Thyroid gland (tissue), 4 donors: ENCODE data around the gene C6orf118. TPM values are rescaled to one million over a fixed set of nuclear protein-coding genes. Genes with fewer than 3 reads are reported as not detected.

Experiments used
- DNase-seq, 2 donors: peaks; one replicate each; pipeline ENCODE4 v3.0.0-alpha.2; 2019
- H3K27ac ChIP-seq, 3 donors: fragments of 200-600 bp; sonication (generic); 1 replicate in 2 of 3; 2 replicates in 1 of 3; pipeline ENCODE4 v1.5.1; 2016 to 2019; ENCODE audit warnings: mild to moderate bottlenecking in 1 of 3, moderate library complexity in 1 of 3
- H3K27me3 ChIP-seq: fragments of 200-600 bp; sonication (generic); one replicate; pipeline ENCODE4 v1.5.1; 2019
- H3K36me3 ChIP-seq, 2 donors: fragments of 200-600 bp; sonication (generic); one replicate each; pipeline ENCODE4 v1.5.1; 2016 to 2019
- H3K4me1 ChIP-seq, 2 donors: fragments of 200-600 bp; sonication (generic); one replicate each; pipeline ENCODE4 v1.5.1; 2017 to 2019
- H3K4me3 ChIP-seq, 3 donors: fragments of 200-600 bp; sonication (generic); replicated peaks in 1 of 3; 1 replicate in 2 of 3; 2 replicates in 1 of 3; pipeline ENCODE4 v1.5.1; 2016; ENCODE audit warnings: mild to moderate bottlenecking in 1 of 3
- H3K9me3 ChIP-seq: fragments of 200-600 bp; sonication (generic); one replicate; pipeline ENCODE4 v1.5.1; 2017
- CTCF ChIP-seq, 6 experiments: fragments of 200-600 bp in 3 of 6; fragments of 450-650 bp in 3 of 6; sonication (generic) in 3 of 6; IDR thresholded peaks; one replicate each; pipeline ENCODE4 v1.5.1; 2016 to 2019; ENCODE audit warnings: antibody characterized with exemption in 6 of 6, mild to moderate bottlenecking in 2 of 6, inconsistent platforms in 1 of 6, moderate library complexity in 1 of 6
- POLR2A ChIP-seq, 2 donors: fragments of 450-650 bp; IDR thresholded peaks; one replicate each; pipeline ENCODE4 v1.6.1; 2017; ENCODE audit warnings: antibody characterized with exemption in 2 of 2, mild to moderate bottlenecking in 2 of 2, moderate library complexity in 1 of 2
- WGBS, 2 donors: methylation state at CpG; one replicate each; pipeline ENCODE4 v1.1.5; 2017; 5-methylcytosine and 5-hydroxymethylcytosine counted together
- intact Hi-C: fragments of 100-400 bp; cut with DNase I; formaldehyde crosslinking; loops from one replicate; pipeline ENCODE4 v1.15.1; 2023
- total RNA-seq, 4 donors: library from RNA; depleted of rRNA; stranded (reverse); fragments of >200 nt; gene quantifications; one replicate each; pipeline ENCODE4 v1.2.3, GENCODE V29; 2016

Gene C6orf118
- total RNA-seq, 4 donors from 2014 or later = 0.59 TPM; not detected in 3

DNA sequence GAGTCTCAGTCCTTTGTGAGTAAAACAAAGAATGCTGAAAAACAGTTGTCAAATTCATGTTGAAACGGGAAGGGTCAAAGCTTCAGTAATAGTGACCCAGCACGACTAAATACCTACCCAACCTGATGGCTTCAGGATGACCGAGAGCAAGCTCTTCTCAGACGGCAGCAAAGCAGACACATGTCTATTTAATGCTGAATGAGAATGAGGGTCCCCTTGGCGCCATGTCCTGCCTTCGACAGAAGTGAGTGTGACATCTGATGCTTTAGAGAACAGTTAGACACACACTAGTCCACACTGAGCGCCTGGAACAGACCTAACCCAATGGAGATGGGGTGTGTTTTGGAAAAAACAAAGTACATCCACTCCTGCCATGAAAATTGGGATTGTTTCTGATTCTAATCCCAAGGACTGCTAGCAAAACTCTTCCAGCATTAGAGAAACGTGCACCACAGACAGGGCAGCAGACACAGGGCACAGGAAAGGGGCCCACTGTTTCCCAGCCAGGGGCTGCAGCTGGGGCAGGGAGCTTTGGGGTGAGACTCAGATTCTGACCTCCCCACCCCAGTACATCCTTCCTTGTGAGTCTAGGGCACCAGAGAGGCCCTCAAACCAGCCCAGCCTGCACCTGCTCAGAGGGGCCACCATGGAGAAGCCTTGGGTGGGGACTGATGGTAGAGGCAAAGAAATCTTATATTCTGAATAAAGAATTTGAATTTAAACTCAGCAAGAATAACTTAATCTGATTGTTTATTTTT is 76.5 kb downstream of the C6orf118 start:
- Histone ChIP-seq H3K27me3 (no peaks in the 10 kb centered on the region), H3K4me1 (no peaks in the 10 kb centered on the region), H3K4me3 (no peak overlapping the region), H3K36me3 (no peaks in the 10 kb centered on the region), H3K9me3 (no peaks in the 10 kb centered on the region), H3K27ac (no peak overlapping the region)
- DNase-seq = no peak
- intact Hi-C loops = no loop called here
- WGBS, 2 donors = 78 to 88% methylated on average over 8 of the region's 8 CpGs
- no peak for TF ChIP-seq CTCF (IDR thresholded peaks at IDR 0.05)
- TF ChIP-seq POLR2A (IDR thresholded peaks at IDR 0.05) = no peak

DNA sequence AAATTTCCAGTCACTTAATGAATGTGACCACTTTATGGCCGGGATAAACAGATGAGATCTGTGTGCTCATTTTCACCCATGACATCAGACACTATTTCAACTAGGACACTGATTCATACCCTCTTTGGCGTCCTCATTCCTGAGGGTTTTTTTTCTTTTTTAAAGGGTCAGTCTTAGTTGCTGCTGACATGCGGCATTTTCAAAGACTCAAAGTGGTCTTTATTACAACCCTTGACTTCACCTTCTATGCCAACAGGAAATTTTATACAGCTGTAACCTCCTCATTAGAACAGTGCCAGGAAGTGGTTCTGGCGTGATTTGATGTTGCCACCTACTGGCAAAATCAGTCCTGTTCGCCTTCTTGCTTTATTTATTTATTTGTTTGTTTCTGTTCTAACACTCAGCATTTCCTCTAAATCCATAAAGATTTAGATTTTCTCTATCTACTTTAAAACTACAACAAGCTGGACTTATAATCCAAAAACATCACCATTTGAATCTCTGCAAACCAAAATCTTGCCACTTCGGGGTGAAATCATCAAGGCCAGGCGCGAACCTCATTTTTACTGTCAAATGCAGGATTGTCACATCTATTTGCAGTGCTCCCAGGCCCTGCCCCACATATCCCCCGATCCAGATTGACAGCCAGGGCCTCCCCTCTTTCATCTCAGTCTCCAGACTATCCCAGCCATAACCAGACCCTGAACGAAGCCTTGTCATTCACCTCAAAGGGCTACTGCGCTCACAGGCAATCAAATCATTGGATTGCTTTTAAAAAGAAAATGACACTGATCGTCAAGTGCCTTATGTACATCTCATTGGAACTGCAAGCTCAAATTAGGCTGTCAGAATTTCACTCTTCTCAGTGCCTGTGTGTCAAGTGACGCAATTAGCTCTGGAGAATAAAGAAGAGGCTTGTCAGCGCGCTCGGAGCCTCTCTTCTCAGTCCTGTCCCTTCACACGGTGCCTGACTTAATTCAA is 77.5 kb downstream of the C6orf118 start:
- H3K4me3 ChIP-seq = no peak overlapping the region
- no peaks in the 10 kb centered on the region for H3K4me1 ChIP-seq
- DNase-seq = peak in 1 of 2 donors; percentile 12
- intact Hi-C loops = no loop called here
- H3K27ac ChIP-seq = no peak overlapping the region
- H3K27me3 ChIP-seq = no peaks in the 10 kb centered on the region
- TF ChIP-seq CTCF (IDR thresholded peaks at IDR 0.05) (peak in 5 of 6 experiments; percentile 13 to 50 (median 35)), POLR2A (IDR thresholded peaks at IDR 0.05) (no peak)
- 60 to 62% methylated on average over 17 of the region's 17 CpGs for WGBS, 2 donors
- no peaks in the 10 kb centered on the region for H3K36me3 ChIP-seq
- no peaks in the 10 kb centered on the region for H3K9me3 ChIP-seq

DNA sequence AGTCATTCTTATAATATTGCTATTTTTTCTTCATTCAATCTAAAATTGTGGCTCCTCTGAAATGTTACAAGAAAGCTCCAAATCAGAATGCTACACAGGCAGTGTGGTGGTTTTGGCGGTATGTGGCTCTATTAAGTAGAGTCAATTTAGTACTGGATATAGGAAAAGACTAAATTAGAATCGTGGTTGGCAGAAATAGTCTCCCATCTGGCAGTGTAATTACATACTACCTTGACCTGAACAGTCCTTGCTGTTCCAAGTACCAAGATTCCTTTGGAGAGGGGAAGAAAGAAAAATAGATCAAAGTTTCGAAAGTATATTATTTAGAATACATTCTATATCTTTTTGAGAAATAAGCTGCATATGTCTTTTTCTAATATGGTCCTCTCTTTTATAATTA is 78.2 kb downstream of the C6orf118 start:
- DNase-seq = no peak
- TF ChIP-seq CTCF (IDR thresholded peaks at IDR 0.05) (no peak), POLR2A (IDR thresholded peaks at IDR 0.05) (no peak)
- intact Hi-C loops = no loop called here
- no peaks in the 10 kb centered on the region for H3K36me3 ChIP-seq
- no peak overlapping the region for H3K27ac ChIP-seq
- no peaks in the 10 kb centered on the region for H3K27me3 ChIP-seq
- no peaks in the 10 kb centered on the region for H3K4me1 ChIP-seq
- H3K9me3 ChIP-seq = no peaks in the 10 kb centered on the region
- WGBS, 2 donors = 84 to 87% methylated on average over 3 of the region's 3 CpGs
- no peak overlapping the region for H3K4me3 ChIP-seq
